RWPE1 (cell line): ENCODE results near the gene USH1G.

Source experiments
- CTCF ChIA-PET: fragments of 350-600 bp; sonication (Branson Sonifier 250); formaldehyde crosslinking; extraction: SDS; loops from one replicate; lab custom pipeline; 2021; lab: Yijun Ruan, JAX
- POLR2A ChIA-PET: fragments of 400-600 bp; formaldehyde crosslinking; extraction: SDS; loops from one replicate; lab custom pipeline; 2020; ENCODE audit warnings: antibody characterized with exemption; ENCODE audit not compliant: low non-redundant PET; lab: Yijun Ruan, JAX
- DNase-seq: peaks from one replicate; pipeline ENCODE4 v3.0.0; 2012; ENCODE audit warnings: low spot score
- H3K27ac ChIP-seq: fragments of 450-650 bp; 2 replicates; pipeline ENCODE4 v1.5.1; 2017
- CTCF ChIP-seq: fragments of 450-650 bp; conservative IDR thresholded peaks from 2 replicates; pipeline ENCODE4 v1.5.1; 2017; ENCODE audit warnings: low read depth, mild to moderate bottlenecking

The USH1G gene

GRCh38 chr17:74892013-74892841, 30.8 kb downstream of the USH1G start:
- DNase-seq: no peak
- no peak for TF ChIP-seq CTCF
- ChIA-PET POLR2A (no interaction called here), CTCF (interaction anchor here (0.6 kb wide), 1 partner anchor 110 kb away, joined by 4 read pairs; no protein-coding TSS in a partner anchor)
- H3K27ac ChIP-seq: no peak overlapping the region

- ChIA-PET POLR2A (no interaction called here), CTCF (interaction anchor here (1.6 kb wide), 1 partner anchor 67 kb away, joined by 5 read pairs; no protein-coding TSS in a partner anchor)
These were observed 32.5 kb downstream of the USH1G start for GRCh38 chr17:74890554-74890953.

GRCh38 chr17:74888469-74888868, 34.6 kb downstream of the USH1G start:
- TF ChIP-seq CTCF: no peak
- DNase-seq: no peak
- no peak overlapping the region for H3K27ac ChIP-seq
- ChIA-PET CTCF (interaction anchor here (0.7 kb wide), 2 partner anchors 28 to 96 kb away, joined by 3 read pairs; no protein-coding TSS in a partner anchor), POLR2A (no interaction called here)

More at GRCh38 chr17:74890554-74890953, 32.5 kb downstream of the USH1G start:
- no peak overlapping the region for H3K27ac ChIP-seq
- no peak for TF ChIP-seq CTCF
- no peak for DNase-seq

GRCh38 chr17:74883241-74883745, 39.8 kb downstream of the USH1G start:
- POLR2A ChIA-PET: no interaction called here
- no peak for TF ChIP-seq CTCF
- H3K27ac ChIP-seq: no peak overlapping the region
- CTCF ChIA-PET: no interaction called here
- no peak for DNase-seq

GRCh38 chr17:74882517-74883240, 40.4 kb downstream of the USH1G start:
- H3K27ac ChIP-seq: no peak overlapping the region
- ChIA-PET CTCF (no interaction called here), POLR2A (no interaction called here)
- no peak for TF ChIP-seq CTCF
- no peak for DNase-seq

GRCh38 chr17:74881073-74881472, 42.0 kb downstream of the USH1G start:
- H3K27ac ChIP-seq: no peak overlapping the region
- ChIA-PET POLR2A (no interaction called here), CTCF (no interaction called here)
- TF ChIP-seq CTCF: no peak
- no peak for DNase-seq
